Measurements from ENCODE around the gene TWNK.

Gene TWNK

DNA sequence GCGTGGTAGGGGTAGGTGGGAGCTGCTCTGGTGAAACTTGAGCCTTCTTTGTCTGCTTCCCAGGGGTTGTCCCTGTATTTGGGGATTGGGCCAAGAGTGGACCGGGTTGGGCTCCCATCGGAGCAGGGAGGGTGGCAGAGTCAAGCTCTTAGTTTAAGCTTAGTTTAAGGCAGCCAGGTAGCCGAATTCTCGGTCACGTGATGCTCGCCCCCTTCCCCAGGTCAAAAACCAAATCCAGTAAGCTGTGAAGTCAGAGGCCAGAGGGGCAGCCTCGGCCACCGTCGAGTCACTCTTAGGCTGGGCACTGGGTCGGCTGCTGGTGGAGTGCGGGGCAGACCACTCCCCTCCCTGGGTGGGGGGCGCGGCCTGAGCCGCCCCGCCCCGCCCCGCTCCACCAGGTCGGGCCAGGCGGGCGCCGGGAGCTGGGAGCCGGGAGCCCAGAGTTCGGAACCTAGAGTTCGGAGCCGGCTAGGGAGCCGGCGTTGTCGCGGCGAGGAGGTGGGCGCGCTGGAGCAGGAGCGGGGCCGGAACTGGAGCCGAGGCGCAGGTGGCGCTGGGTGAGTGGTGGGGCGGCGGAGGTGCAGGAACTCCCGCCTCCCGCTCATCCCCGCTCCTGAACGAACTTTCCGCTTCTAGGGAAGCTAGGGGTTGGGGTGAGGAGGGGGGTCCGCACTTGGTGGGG, 9.5 kb downstream of the TWNK start:
- no peak for DNase-seq (ENCODE audit: low read depth, low spot score)

DNA sequence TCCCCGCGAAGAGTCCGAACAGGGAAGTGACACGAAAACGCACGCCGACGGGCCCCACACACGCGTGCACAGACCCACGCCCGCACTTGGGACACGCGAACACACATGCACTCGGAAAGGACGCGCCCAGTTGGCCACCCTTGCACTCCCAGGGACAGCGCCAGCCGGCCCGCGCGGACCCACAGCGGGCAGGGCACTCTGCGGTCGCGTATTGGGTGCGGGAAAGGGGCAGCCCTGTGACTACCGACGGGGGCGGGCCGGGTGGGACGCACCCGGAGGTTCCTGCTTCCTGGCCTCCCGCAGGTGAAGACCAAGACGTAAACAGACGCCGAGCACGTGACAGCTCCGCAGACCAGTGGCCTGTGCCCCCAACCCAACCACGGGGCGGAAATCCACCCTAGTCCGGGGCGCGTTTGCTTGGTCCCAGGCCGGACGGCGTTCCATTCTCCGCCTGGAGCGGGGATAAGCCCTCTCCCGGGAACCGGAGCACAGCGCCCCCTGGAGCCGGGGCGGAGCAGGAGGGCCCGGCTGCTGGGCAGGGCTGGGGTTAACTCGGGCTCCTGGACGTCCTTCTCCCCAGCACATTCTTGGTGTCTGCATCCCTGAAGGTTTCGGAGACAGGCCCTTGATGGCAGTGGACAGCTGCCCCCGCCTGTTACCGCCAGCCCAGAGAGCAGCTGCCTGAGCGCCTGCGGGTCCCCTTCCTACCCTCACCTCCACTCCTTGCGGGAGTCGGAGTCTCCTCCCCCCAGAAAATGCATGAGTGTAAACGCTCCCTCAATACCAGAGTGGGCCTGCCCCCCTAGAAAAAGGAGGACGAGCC, 10.2 kb downstream of the TWNK start:
- peak; percentile 49 for DNase-seq (ENCODE audit: low read depth, low spot score)

GRCh38 chr10:100998183-100998990, 11.0 kb downstream of the TWNK start:
- DNase-seq (ENCODE audit: low read depth, low spot score): peak; percentile 39

DNA sequence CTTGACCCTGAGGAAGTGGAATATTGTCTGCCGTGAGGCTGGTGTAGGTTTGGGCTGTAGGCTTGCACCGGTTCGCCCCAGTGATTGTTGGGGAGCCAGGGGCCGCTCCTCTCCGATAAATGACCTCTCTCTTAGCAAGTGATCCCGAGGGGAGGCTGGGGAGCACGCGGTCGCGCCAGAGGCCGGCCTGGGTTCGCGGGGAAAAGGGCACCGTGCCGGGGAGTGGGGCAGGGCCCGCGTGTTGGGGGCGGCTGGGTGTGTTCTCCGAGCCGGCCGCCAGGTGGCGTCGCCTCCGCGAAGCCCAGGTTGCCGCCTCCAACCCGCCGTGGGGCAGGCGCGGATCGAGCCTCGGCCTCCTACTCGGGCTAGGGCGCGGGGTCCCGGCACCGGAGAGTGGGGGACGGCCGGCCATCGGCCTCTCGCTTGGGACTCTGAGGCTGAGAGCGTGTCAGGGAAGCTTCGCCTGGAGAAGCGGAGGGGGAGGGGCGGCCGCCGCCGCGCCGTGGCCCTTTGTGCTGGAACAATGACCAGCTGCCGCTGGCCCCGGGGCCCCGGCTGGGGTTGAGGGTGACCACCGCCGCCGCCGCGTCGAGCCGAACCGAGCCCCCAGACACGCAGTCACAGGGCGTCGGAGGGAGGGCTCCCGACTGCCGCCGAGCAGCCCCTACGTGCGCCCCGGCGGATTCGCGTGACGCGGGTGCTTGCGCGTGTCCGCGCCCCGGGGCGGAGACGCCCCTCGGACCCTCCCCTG, 11.8 kb downstream of the TWNK start:
- peak; percentile 51 for DNase-seq (ENCODE audit: low read depth, low spot score)

- no peak for DNase-seq (ENCODE audit: low read depth, low spot score)
These were observed 12.4 kb downstream of the TWNK start, which contains the start of gene LZTS2 for GRCh38 chr10:100999742-101000126. LZTS2 (plus strand) TSS chr10:100999808; CDS start chr10:101002539, 2,731 bp downstream.

DNA sequence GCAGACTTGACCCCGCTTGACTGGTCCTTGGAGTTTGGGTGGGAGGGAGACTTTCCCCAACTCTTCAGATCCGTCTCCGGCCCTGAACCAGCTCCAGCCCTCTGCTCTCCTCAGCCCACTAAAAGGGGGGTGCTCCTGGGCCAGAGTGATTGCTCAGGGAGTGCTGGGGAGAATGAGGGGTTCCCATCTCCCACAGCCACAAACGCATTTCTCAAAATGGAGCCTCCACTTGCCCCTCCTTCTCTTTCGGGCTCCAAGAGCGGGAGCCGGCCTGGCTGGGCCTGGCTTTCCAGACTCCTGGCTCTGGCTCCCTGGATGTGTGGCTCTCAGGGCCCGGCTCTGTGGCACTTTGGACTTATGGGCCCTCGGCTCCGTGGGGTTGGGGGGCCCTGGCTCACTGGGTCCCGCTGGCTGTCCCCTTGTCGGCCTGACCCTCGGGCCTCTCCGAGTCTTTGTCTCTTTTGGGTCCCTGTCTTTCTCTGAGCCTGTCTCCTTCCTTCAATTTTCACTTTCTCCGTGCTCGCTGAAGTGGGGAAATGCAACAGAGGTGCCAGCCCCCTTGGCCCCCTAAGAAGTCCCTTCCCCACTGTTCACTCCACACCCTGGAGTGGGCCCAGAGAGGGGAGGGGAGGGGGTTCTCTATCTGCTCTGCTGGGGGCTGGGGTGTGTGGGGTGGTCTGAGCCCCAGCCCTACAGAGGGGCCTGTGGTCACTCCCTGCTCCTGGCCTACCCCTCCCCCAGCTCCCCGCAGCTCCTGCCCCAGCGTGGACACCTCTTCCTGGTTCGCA, 13.0 kb downstream of the TWNK start:
- no peak for DNase-seq (ENCODE audit: low read depth, low spot score)

DNA sequence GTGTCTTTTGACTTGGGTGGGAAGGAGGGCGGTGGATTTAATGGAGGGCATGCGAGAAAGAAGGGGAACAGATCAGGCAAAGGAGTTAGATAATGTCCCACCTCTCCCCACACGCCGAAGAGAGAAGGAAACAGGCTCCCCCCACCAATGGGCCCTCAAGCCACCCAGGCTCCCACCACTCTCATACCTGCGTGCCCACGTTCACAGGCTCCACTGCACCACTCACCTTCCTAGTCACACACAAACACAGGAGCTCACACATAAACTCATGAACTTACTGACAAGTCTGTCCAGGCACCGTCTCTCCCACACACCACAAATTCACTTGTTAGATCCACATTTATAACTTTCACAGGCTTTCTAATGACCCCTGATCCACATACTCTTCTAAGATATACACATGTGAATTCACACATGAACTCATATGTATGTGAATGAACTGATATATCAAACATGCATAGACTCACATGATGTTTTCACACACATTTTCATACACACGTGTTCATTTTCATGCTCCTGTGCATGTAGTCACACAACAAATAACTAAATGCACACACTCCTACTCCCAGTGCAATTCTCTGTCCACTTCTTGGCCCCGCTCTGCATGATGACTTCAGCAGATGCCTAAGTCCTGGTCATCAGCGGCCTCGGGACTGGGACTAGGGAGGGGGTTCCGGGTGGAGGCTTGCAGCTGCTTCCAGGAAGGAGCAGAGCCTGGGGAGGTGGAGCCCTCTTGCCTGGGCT, 13.7 kb downstream of the TWNK start:
- no peak for DNase-seq (ENCODE audit: low read depth, low spot score)

GRCh38 chr10:101001659-101002035, 14.3 kb downstream of the TWNK start:
- no peak for DNase-seq (ENCODE audit: low read depth, low spot score)

DNA sequence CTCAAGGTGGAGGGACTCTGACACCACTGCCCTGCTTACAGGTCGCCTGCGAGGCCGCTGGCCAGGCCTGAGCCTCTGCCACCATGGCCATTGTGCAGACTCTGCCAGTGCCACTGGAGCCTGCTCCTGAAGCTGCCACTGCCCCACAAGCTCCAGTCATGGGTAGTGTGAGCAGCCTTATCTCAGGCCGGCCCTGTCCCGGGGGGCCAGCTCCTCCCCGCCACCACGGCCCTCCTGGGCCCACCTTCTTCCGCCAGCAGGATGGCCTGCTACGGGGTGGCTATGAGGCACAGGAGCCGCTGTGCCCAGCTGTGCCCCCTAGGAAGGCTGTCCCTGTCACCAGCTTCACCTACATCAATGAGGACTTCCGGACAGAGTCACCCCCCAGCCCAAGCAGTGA, 15.1 kb downstream of the TWNK start:
- DNase-seq (ENCODE audit: low read depth, low spot score): no peak

- no peak for DNase-seq (ENCODE audit: low read depth, low spot score)
These were observed 16.4 kb downstream of the TWNK start for GRCh38 chr10:101003639-101004206.

DNA sequence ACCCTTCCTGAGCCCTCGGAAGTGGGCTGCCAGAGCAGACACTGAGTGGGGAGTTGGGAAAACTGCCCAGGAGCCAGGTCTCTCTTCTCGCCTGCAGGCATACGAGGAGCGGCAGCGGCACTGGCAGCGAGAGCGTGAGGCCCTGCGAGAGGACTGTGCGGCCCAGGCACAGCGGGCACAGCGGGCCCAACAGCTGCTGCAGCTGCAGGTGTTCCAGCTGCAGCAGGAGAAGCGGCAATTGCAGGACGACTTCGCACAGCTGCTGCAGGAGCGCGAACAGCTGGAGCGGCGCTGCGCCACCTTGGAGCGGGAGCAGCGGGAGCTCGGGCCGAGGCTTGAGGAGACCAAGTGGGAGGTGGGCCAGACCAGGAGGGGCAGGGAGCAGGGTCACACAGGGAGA, 18.0 kb downstream of the TWNK start:
- no peak for DNase-seq (ENCODE audit: low read depth, low spot score)

- DNase-seq (ENCODE audit: low read depth, low spot score): no peak
These were observed 18.7 kb downstream of the TWNK start for GRCh38 chr10:101005869-101006567.

- DNase-seq (ENCODE audit: low read depth, low spot score): no peak
These were observed 19.3 kb downstream of the TWNK start for GRCh38 chr10:101006593-101007098.

DNA sequence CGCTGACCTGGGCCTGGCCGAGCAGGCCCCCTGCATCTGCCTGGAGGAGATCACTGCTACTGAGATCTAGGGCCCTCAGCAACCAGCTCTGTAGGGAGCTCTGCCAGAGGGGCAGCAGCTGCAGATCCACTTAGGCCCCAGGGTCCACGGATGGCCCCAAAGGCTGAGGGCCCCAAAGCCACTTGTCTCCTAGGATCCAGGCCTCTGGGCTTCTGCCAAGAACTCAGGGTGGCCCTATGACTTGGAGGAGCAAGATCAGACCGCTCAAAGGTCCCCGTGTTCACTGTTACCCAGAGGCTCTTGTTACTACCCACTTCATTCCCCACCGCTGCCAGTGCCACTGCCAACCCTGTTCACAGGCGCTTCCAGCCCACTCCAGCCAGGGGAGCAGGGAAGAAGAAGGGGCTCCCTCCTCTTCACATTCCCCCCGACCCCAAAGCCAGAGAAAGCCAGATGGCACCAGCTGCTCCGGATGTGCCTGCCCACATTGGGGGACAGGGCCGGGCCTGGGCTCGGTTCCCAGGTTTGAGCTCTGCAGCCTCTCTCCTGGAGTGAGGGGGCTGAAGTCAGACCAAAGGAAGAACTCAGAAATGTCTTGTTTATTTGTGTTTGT, 19.9 kb downstream of the TWNK start:
- no peak for DNase-seq (ENCODE audit: low read depth, low spot score)

- no peak for DNase-seq (ENCODE audit: low read depth, low spot score)
These were observed 20.8 kb downstream of the TWNK start for GRCh38 chr10:101007915-101008822.

- no peak for DNase-seq (ENCODE audit: low read depth, low spot score)
These were observed 21.6 kb downstream of the TWNK start for GRCh38 chr10:101008823-101009423.

- DNase-seq (ENCODE audit: low read depth, low spot score): no peak
These were observed 23.0 kb downstream of the TWNK start for GRCh38 chr10:101010329-101010728.

Data from activated CD4-positive, CD25-positive, alpha-beta regulatory T cell treated with anti-CD3 and anti-CD28 coated beads, Interleukin-2, amount 50 U/mL, for 16 hours (primary cell).